Left ventricle myocardium superior (tissue), 1 donor: ENCODE results near the gene UBASH3A. TPM values are rescaled to one million over a fixed set of nuclear protein-coding genes. Genes with fewer than 3 reads are reported as not detected.

Experiments used
- ATAC-seq: fragments of 200-7000 bp; cut with Tn5 transposase; one replicate; pipeline ENCODE4 v1.9.1; 2020; ENCODE audit warnings: mild to moderate bottlenecking, moderate library complexity
- DNase-seq: peaks from one replicate; pipeline ENCODE4 v3.0.0-alpha.2; 2020
- intact Hi-C: fragments of 100-400 bp; cut with micrococcal nuclease; formaldehyde crosslinking; loops from one replicate; pipeline ENCODE4 v1.11.0; 2022
- total RNA-seq: library from RNA; stranded (reverse); fragmentation: NEBNext Ultra II Directional; extraction: Animal tissue kit (Norgen Biotek cat#: 25700); gene quantifications from one replicate; pipeline ENCODE4 v1.2.1, GENCODE V29; 2021
- donor health status: DM: no; HTN: yes; CAD: no; lungs with severe emphysema.

The UBASH3A gene
- total RNA-seq, 1 donor from 2014 or later, result not detected

DNA sequence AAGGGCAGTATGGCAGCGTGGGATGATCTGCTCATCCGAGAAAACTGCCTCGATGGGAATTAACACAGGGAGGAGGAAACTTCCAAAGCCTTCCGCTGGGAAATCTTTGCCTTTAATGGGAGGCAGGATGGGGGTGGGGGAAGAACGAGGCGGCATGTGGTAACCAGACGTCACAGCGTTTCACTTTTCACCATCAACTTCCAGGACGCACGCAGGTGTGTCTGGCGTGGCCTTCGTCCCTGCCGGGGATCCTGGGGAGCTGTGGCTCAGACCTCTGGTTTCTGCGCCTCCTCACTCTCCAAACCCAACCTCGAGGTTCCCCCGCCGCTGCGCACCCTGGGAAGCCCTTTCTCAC lies 92.0 kb downstream of the UBASH3A start:
- intact Hi-C loops, result no loop called here
- no peak for DNase-seq
- ATAC-seq, result no peak

DNA sequence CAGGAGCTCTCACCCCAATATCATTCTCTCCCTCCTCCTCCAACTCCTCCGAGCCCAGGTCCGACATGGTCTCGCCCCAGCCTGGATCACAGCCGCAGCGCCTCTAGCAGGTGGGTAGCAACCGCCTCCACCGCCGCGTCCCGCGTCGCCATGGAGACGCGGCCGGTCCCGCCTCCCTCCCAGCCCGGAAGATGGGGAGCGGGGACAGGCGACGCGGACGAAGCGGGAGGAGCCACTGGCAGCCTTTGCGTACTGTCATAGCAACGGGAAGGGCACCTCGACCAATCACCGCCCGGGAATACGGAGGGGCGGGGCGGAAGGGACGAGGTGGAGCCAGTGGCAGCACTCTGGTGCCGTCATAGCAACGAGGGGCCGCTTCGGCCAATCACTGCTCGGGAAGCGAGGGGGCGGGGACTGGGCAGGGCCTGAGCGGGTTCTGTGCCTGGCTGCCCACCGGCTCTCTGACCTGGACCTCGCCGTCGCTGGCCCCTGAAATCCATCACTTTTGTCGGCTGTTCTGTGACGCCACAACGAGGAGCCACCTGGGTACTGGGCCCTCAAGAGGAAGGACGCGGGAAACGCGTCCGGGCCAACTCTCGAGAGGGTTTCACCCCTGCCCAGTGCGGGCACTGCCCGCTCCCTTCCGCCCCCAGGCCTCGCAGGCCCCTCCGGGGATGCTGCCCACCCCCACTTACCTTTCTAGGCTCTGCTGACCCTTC lies 92.6 kb downstream of the UBASH3A start, which contains the start of gene RSPH1:
RSPH1 (minus strand) TSS at position 105 of the 719 bp plus-strand sequence; CDS start at position 67, 38 bp downstream.
- peak; percentile 100 for DNase-seq
- intact Hi-C loops, result no loop called here
- peak; percentile 100 for ATAC-seq

- intact Hi-C loops, result no loop called here
- DNase-seq (no peak), ATAC-seq (peak; percentile 1)
Measured at GRCh38 chr21:42496839-42497202, 93.1 kb downstream of the UBASH3A start.

Other genes with a start within 250 kb of the UBASH3A start
- 11.1 TPM for gene ABCG1, start 184.8 kb upstream of the UBASH3A start, total RNA-seq
- gene TFF3, start 88.5 kb upstream of the UBASH3A start, total RNA-seq, result 5.3 TPM
- gene TFF2, start 52.9 kb upstream of the UBASH3A start, total RNA-seq, result not detected
- not detected for gene TFF1, start 37.4 kb upstream of the UBASH3A start, total RNA-seq
- gene TMPRSS3, start 7.8 kb upstream of the UBASH3A start, total RNA-seq, result not detected
- not detected for gene RSPH1, start 92.3 kb downstream of the UBASH3A start, total RNA-seq
- gene SLC37A1, start 110.0 kb downstream of the UBASH3A start, total RNA-seq, result 4.0 TPM
- 4.1 TPM for gene PDE9A, start 249.7 kb downstream of the UBASH3A start, total RNA-seq